ENCODE data around the gene MAST4.
"Not testable (repeated sequence)": the region's sequence is repeated elsewhere in the genome, so short reads cannot be mapped to it uniquely, and the experiment has no call there.

The MAST4 gene

GRCh38 chr5:66813306-66813705 lies 217.1 kb downstream of the MAST4 start:
- no peak for DNase-seq (ENCODE audit: low spot score)

DNA sequence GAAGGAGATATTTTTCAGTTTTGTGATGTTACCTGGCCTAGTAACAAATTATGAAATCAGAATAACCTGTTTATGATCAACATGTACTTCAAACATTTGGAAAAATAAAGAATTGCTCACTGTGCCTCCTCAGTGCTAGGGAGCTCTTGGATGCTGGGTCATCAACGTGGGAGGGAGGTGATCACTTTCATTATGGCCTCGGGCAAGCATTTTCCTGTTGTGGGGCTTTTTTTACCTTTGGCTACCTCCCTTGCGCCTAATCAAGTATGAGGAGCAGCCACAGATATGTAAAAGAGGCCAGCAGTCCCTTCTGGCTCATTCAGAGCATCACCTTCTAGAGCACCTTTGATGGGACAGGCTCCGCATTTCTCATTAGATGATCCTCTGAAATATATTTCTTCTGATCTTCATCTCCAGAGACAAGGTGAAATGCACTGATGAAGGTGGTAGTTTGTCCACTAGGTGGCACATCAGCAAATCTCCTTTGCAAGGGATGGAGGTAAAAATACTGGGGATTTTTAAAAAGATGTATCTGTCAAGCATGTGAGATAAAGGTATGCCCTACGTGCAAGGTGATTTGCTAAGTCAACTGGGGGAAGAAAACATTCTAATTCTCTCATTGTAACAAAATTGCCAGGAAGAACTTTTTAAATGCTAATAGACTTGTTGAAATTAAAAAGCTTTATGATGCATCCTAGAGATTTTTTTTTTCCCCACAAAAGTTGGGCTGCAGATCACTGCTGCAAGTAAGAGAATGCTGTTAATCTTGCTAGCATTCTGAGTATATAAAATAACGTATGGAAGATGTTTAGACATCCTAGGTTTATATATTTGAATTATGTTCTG lies 218.2 kb downstream of the MAST4 start:
- peak; percentile 41 for DNase-seq (ENCODE audit: low spot score)

GRCh38 chr5:66818304-66818934 lies 222.2 kb downstream of the MAST4 start:
- no peak for DNase-seq (ENCODE audit: low spot score)

DNA sequence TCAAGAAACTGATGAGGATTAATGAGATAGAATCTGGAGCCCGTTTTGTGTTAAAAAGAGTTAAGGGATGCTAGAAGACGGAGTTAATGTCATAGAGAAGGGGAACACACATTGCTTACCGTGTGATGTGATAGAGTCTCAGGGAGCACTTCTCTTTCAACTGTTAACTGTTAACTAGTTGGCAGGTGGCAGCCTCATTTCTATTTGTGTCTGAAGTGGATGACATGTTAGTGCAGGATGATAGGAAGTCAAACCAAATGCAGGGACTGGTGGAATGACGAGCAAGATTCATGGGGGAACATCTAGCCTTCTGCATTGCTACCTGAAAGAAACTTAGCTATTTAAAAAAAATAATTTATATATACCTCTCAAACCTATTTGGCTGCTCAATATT lies 222.7 kb downstream of the MAST4 start:
- DNase-seq (ENCODE audit: low spot score) = no peak

GRCh38 chr5:66820630-66821207 lies 224.5 kb downstream of the MAST4 start:
- no peak for DNase-seq (ENCODE audit: low spot score)

DNA sequence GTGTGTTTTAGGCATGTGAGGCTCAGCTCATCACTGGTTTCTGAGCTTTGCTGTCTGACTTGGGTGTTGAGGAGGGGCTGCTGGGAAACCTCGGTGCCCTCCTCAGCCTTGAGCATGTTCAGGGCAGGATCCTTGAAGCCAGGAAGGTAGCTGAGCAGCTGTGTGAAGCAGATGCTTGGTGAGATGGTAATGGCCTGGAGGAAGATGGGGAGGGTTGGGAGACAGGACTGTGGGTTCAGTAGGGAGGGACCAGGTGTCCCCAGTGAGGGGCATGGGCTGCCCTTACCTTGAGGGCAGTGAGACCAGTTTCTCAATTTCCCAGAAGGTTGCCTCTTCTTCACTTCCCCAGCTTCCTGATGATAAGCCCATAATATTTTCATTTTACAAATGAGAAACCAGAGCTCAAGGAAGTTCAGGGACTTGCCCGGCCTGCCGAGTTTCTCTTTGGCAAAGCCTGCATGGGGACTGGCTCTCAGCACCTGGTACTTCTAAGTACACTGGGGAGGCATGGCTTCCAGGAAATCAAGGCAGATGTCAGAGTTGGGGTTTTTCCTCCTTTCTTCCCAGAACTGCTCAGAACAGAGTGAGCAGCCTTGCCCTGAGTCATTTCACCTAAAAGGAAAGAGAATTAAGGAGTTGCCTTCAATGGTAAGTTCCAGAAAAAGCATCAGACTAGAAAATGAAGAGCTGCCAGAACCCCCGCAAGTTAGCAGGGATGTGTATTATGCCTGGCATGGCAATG lies 225.7 kb downstream of the MAST4 start:
- no peak for DNase-seq (ENCODE audit: low spot score)

- not testable (repeated sequence) for DNase-seq (ENCODE audit: low spot score)
These were observed 226.7 kb downstream of the MAST4 start for GRCh38 chr5:66822906-66823305.

GRCh38 chr5:66824476-66824875 lies 228.3 kb downstream of the MAST4 start:
- no peak for DNase-seq (ENCODE audit: low spot score)

DNA sequence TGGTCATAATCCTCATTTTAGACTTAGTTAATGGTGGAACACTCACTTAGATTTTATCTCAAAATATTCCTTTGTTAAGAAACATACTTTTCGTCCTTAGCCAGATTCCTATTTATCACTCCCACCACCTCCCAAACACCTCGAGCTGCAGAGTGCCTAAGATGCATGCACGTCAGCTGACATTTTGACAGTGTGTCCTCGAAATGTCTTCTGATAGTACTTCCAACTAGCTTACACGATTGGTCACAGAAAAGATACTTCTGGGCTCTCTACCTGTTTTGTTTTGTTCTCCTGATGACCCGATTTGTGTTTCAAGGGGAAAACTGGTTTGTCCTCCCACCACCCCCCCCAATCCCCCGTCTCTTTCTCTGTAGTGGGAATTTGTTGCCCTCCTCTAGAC lies 230.1 kb downstream of the MAST4 start:
- DNase-seq (ENCODE audit: low spot score) = no peak

GRCh38 chr5:66826696-66827095 lies 230.5 kb downstream of the MAST4 start:
- no peak for DNase-seq (ENCODE audit: low spot score)

DNA sequence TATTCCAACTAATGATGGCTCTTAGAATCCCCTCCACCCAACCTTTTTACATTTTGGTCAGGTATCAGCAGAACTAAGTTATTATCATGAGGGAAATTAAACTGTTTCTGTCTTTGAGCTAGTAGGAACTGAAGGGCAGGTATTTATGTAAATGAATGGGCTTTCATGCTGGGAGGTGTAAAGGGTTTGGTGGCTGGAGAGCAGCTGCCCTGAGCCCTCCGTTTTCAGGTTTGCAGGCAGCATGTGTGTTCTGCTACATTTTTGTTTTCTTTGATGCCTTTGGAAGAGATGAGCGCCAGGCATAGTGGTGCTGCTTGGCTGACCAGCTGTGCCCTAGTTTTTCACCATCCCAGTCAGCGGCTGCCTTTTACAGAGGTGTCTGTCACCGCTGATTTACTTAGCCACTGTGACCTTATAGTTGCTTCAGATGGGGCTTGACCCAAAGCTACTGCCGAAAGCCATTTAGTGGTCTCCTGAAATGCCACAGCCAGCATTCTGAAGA lies 231.9 kb downstream of the MAST4 start:
- DNase-seq (ENCODE audit: low spot score) = no peak

GRCh38 chr5:66828548-66829357 lies 232.6 kb downstream of the MAST4 start:
- peak; percentile 13 for DNase-seq (ENCODE audit: low spot score)

DNA sequence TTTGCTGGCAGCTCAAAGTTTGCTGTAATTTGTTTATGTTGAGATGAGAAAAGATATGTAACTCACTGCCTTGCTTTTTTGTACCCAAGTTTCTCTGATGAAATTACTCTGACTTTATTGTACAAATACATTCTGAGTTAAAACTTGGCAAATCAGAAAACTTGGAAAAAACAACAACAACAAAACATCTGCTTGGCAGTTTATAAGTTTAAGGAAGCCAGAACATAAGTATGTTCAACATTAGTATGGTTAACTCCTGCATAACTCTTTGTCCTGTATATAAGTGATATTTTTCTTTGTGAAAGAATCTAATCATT lies 233.1 kb downstream of the MAST4 start:
- DNase-seq (ENCODE audit: low spot score) = no peak

- DNase-seq (ENCODE audit: low spot score) = no peak
These were observed 233.6 kb downstream of the MAST4 start for GRCh38 chr5:66829826-66830225.

- DNase-seq (ENCODE audit: low spot score) = no peak
These were observed 234.4 kb downstream of the MAST4 start for GRCh38 chr5:66830636-66831035.

GRCh38 chr5:66839636-66840185 lies 243.5 kb downstream of the MAST4 start:
- no peak for DNase-seq (ENCODE audit: low spot score)

- DNase-seq (ENCODE audit: low spot score) = no peak
These were observed 244.4 kb downstream of the MAST4 start for GRCh38 chr5:66840511-66841013.

DNA sequence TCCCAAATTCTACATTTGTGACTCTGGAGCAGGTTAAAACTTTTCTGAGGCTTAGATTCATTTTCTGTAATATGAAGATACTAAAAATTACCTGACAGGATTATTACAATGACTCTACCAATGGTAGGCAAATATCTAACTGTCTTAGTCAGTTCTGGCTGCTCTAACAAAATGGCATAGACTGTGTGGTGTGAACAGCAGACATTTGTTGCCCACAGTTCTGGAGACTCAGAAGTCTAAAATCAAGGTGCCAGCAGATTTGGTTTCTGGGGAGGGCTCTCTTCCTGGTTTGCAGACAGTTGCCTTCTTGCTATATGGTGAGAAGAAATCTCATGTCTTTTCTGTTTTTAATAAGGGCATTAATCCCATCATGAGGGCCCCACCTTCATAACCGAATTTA lies 245.1 kb downstream of the MAST4 start:
- DNase-seq (ENCODE audit: low spot score) = no peak

GRCh38 chr5:66842540-66842939 lies 246.3 kb downstream of the MAST4 start:
- no peak for DNase-seq (ENCODE audit: low spot score)

DNA sequence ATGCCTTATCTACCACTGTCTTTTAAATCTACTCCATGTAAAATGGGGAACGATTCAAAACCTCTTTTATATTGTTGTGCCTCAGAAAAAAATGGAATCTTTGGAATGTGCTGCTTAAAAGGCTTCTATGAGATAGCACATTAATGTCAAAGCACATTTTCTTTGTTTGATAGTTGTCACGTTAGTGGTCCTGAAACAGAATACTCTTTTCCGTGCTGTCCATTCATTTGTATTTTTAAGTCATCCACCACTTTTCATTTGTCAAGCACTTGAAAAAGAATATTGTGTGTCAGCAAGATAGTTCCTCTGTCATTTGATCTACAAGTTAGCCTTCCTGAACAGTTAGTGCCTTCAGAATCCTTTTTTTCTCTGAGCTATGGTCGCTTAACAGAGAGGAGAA lies 246.9 kb downstream of the MAST4 start:
- DNase-seq (ENCODE audit: low spot score) = no peak
